WTC11 (cell line): ENCODE data around the gene CBFA2T2. TPM values are rescaled to one million over a fixed set of nuclear protein-coding genes. Genes with fewer than 3 reads are reported as not detected.

Experiments
- ATAC-seq: fragments of 200-7000 bp; cut with Tn5 transposase; 2 replicates; pipeline ENCODE4 v1.10.0; 2021; ENCODE audit warnings: mild to moderate bottlenecking, moderate library complexity
- CTCF ChIA-PET: fragments of 300-600 bp; sonication (Branson Sonifier 250); formaldehyde crosslinking; loops from one replicate; lab custom pipeline; 2021; ENCODE audit warnings: antibody characterized with exemption; lab: Charles Lee
- POLR2A ChIA-PET: fragments of 350-600 bp; sonication (Branson Sonifier 250); formaldehyde crosslinking; loops from one replicate; lab custom pipeline; 2021; ENCODE audit warnings: antibody characterized with exemption; lab: Charles Lee
- DNase-seq: peaks from one replicate; pipeline ENCODE4 v3.0.0; 2021; ENCODE audit warnings: low spot score
- H3K27ac Mint-ChIP-seq: 2 replicates; pipeline ENCODE4 v1.8.0; 2021; ENCODE audit warnings: mixed read lengths
- H3K27me3 Mint-ChIP-seq: 2 replicates; pipeline ENCODE4 v1.8.0; 2021; ENCODE audit warnings: low read depth, mild to moderate bottlenecking, moderate library complexity, mixed read lengths
- H3K36me3 Mint-ChIP-seq: 2 replicates; pipeline ENCODE4 v1.8.0; 2021; ENCODE audit warnings: mixed read lengths
- H3K4me1 Mint-ChIP-seq: 2 replicates; pipeline ENCODE4 v1.8.0; 2022; ENCODE audit warnings: mixed read lengths
- H3K4me3 Mint-ChIP-seq: 2 replicates; pipeline ENCODE4 v1.8.0; 2021; ENCODE audit warnings: mild to moderate bottlenecking, moderate library complexity, mixed read lengths
- H3K9me3 Mint-ChIP-seq: 2 replicates; pipeline ENCODE4 v1.8.0; 2021; ENCODE audit warnings: mixed read lengths
- AFF4 ChIP-seq: sonication (generic); formaldehyde crosslinking; IDR thresholded peaks from 2 replicates; pipeline ENCODE4 v1.8.1; 2023; ENCODE audit warnings: mild to moderate bottlenecking, missing genetic modification reagents, borderline replicate concordance
- AR ChIP-seq: fragments of 250-450 bp; sonication (Bioruptor Pico); IDR thresholded peaks from 2 replicates; pipeline ENCODE4 v1.9.0; 2021; ENCODE audit warnings: mild to moderate bottlenecking
- FOXK1 ChIP-seq: sonication (generic); formaldehyde crosslinking; IDR thresholded peaks from 2 replicates; pipeline ENCODE4 v1.8.0; 2022; ENCODE audit warnings: mild to moderate bottlenecking, moderate library complexity, missing genetic modification reagents
- GABPB1 ChIP-seq: sonication (generic); formaldehyde crosslinking; IDR thresholded peaks from 2 replicates; pipeline ENCODE4 v1.8.1; 2023; ENCODE audit warnings: mild to moderate bottlenecking, missing genetic modification reagents
- GTF2I ChIP-seq: fragments of 250-450 bp; sonication (Bioruptor Pico); conservative IDR thresholded peaks from 2 replicates; pipeline ENCODE4 v1.4.0; 2021; ENCODE audit warnings: mild to moderate bottlenecking
- HMGA2 ChIP-seq: fragments of 250-450 bp; sonication (Bioruptor Pico); IDR thresholded peaks from 2 replicates; pipeline ENCODE4 v1.4.0; 2021; ENCODE audit warnings: mild to moderate bottlenecking, moderate library complexity
- JAZF1 ChIP-seq: fragments of 250-450 bp; sonication (Bioruptor Pico); IDR thresholded peaks from 2 replicates; pipeline ENCODE4 v1.9.0; 2021; ENCODE audit warnings: moderate library complexity, mild to moderate bottlenecking, inconsistent platforms
- MAX ChIP-seq: sonication (generic); formaldehyde crosslinking; IDR thresholded peaks from 2 replicates; pipeline ENCODE4 v1.8.0; 2022; ENCODE audit warnings: mild to moderate bottlenecking, missing genetic modification reagents
- NR2C2 ChIP-seq: sonication (generic); formaldehyde crosslinking; IDR thresholded peaks from 2 replicates; pipeline ENCODE4 v1.8.0; 2022; ENCODE audit warnings: mild to moderate bottlenecking, missing genetic modification reagents
- PRDM15 ChIP-seq: sonication (generic); formaldehyde crosslinking; IDR thresholded peaks from 2 replicates; pipeline ENCODE4 v1.8.0; 2022; ENCODE audit warnings: missing genetic modification reagents
- SMAD4 ChIP-seq: sonication (generic); formaldehyde crosslinking; IDR thresholded peaks from 2 replicates; pipeline ENCODE4 v1.8.0; 2022; ENCODE audit warnings: mild to moderate bottlenecking, missing genetic modification reagents
- STAT6 ChIP-seq: sonication (generic); formaldehyde crosslinking; conservative IDR thresholded peaks from 2 replicates; pipeline ENCODE4 v1.8.1; 2023; ENCODE audit warnings: mild to moderate bottlenecking, low read depth, missing genetic modification reagents, moderate library complexity
- TEAD1 ChIP-seq: sonication (generic); formaldehyde crosslinking; IDR thresholded peaks from 2 replicates; pipeline ENCODE4 v1.8.0; 2022; ENCODE audit warnings: mild to moderate bottlenecking, missing genetic modification reagents
- USF1 ChIP-seq: sonication (generic); formaldehyde crosslinking; IDR thresholded peaks from 2 replicates; pipeline ENCODE4 v1.8.0; 2022; ENCODE audit warnings: mild to moderate bottlenecking, missing genetic modification reagents
- ZMAT4 ChIP-seq: fragments of 250-450 bp; sonication (Bioruptor Pico); IDR thresholded peaks from 2 replicates; pipeline ENCODE4 v1.9.0; 2021; ENCODE audit warnings: mild to moderate bottlenecking
- ZNF263 ChIP-seq: sonication (generic); formaldehyde crosslinking; IDR thresholded peaks from 2 replicates; pipeline ENCODE4 v1.8.1; 2022; ENCODE audit warnings: low read depth, mild to moderate bottlenecking, moderate library complexity, missing genetic modification reagents
- ZNF671 ChIP-seq: fragments of 250-450 bp; sonication (Bioruptor Pico); IDR thresholded peaks from 2 replicates; pipeline ENCODE4 v1.8.0; 2021; ENCODE audit warnings: mild to moderate bottlenecking
- total RNA-seq: library from RNA; stranded (reverse); gene quantifications from 3 replicates; pipeline ENCODE4 v1.2.3, GENCODE V29; 2021

The CBFA2T2 gene
- total RNA-seq, 1 experiment from 2014 or later, result 22.1 TPM

- CTCF ChIA-PET, result interaction anchor here (0.9 to 6.9 kb wide), 7 partner anchors 11 to 392 kb away, joined by 4 to 134 read pairs (median 9); partner anchors contain the start of genes ACTL10 and C20orf144
- DNase-seq, result no peak
- no peak overlapping the region for H3K4me3 Mint-ChIP-seq
- H3K27ac Mint-ChIP-seq, result 0 out of 2 replicates have a peak overlapping the region, but pooled peaks have one; percentile 20
- peaks cover 6% of the 10 kb centered on the region for H3K36me3 Mint-ChIP-seq
- H3K4me1 Mint-ChIP-seq, result peaks cover 26% of the 10 kb centered on the region
- no peak for ATAC-seq
- H3K9me3 Mint-ChIP-seq, result no peaks in the 10 kb centered on the region
- TF ChIP-seq TEAD1 (no peak), ZMAT4 (CRISPR knock-in tag) (no peak), ZNF671 (CRISPR knock-in tag) (no peak), AR (CRISPR knock-in tag) (no peak), NR2C2 (CRISPR knock-in tag) (no peak), JAZF1 (CRISPR knock-in tag) (no peak), MAX (CRISPR knock-in tag) (no peak), SMAD4 (no peak), GABPB1 (CRISPR knock-in tag) (no peak), ZNF263 (CRISPR knock-in tag) (no peak), GTF2I (no peak), FOXK1 (no peak), AFF4 (CRISPR knock-in tag) (no peak), USF1 (CRISPR knock-in tag) (no peak), HMGA2 (CRISPR knock-in tag) (no peak), PRDM15 (no peak), STAT6 (no peak)
- no peaks in the 10 kb centered on the region for H3K27me3 Mint-ChIP-seq
- POLR2A ChIA-PET, result interaction anchor here (2.0 to 4.6 kb wide), 2 partner anchors 8 to 13 kb away, joined by 9 to 24 read pairs; partner anchors contain the start of gene ACTL10
These were observed 164.8 kb downstream of the CBFA2T2 start for GRCh38 chr20:33654680-33655161.
